Amniotic epithelial cell (primary cell): ENCODE data around the gene NT5DC3.
"Not testable (repeated sequence)": the region's sequence is repeated elsewhere in the genome, so short reads cannot be mapped to it uniquely, and the experiment has no call there.

Experiments
- DNase-seq: peaks from one replicate; pipeline ENCODE4 v3.0.0-alpha.2; 2010; ENCODE audit warnings: low read depth

The NT5DC3 gene

GRCh38 chr12:103809639-103810038 lies 31.4 kb downstream of the NT5DC3 start:
- DNase-seq, result not testable (repeated sequence)

DNA sequence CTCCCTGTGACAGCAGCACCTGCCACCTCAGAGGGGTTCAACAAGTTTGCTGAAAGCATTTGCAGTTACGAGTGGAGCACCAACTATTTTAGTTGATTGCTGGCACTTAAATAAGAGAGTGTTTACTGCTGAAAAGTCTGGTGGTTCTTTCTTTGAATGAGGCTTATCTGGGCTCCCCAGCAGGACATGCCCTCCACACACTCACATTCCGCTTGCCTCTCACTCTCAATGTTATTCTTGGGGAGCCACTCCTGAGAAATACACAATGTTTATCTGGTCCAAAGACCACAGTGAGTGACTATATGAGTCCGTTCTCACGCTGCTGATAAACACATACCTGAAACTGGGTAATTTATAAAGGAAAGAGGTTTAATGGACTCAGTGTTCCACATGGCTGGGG lies 31.9 kb downstream of the NT5DC3 start:
- DNase-seq, result peak; percentile 61

DNA sequence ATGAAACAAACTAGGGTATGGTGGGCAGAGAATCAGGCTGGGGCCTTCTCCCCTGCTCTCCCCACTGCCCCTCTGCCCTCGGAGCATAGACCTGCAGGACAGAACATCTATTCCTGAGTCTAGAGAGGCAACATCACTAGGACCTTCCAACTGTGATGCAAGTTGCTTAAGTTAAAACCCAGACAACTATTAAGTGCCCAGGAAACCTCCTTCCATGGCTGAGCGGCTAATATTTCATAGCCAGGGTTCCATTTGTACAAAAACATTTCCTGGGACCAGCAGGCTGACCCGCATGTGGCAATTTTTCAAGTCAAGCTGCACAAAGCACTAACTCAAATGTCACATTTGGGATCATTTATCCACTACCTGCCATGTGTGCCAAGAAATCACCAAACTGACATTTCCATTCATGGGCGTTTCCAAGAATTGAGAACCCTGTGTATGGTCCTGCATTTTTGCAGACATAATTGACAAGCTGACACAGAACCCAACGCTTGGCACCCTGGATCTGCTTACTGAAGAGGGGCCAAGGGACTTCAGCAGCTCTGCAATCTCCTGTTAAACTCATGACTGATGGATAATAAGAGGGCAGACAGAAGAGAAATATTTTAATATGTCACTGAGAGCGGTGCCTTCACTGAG lies 32.7 kb downstream of the NT5DC3 start:
- DNase-seq, result no peak

- no peak for DNase-seq
Measured at GRCh38 chr12:103807561-103808238, 33.3 kb downstream of the NT5DC3 start.

GRCh38 chr12:103806803-103807202 lies 34.2 kb downstream of the NT5DC3 start:
- DNase-seq, result peak; percentile 98

GRCh38 chr12:103805655-103806360 lies 35.2 kb downstream of the NT5DC3 start:
- no peak for DNase-seq

DNA sequence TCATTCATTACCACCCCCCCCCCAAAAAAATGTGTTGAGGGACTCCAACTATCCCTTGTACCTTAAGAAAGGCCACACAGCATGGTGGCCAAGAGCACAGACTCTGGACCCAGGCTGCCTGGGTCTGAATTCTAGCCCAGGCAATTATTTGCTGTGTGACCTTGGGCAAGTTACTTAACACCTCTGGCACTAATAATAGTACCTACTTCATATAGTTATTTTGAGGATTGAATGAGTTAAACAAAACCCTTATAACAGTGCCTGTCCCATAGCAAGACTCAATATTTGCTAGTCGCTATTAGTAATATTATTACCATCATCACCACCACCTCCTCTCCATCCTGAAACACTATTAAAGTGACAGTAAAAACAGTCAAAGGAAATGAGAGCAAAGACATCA lies 37.2 kb downstream of the NT5DC3 start:
- no peak for DNase-seq

- DNase-seq, result no peak
Measured at GRCh38 chr12:103802586-103802886, 38.5 kb downstream of the NT5DC3 start.

DNA sequence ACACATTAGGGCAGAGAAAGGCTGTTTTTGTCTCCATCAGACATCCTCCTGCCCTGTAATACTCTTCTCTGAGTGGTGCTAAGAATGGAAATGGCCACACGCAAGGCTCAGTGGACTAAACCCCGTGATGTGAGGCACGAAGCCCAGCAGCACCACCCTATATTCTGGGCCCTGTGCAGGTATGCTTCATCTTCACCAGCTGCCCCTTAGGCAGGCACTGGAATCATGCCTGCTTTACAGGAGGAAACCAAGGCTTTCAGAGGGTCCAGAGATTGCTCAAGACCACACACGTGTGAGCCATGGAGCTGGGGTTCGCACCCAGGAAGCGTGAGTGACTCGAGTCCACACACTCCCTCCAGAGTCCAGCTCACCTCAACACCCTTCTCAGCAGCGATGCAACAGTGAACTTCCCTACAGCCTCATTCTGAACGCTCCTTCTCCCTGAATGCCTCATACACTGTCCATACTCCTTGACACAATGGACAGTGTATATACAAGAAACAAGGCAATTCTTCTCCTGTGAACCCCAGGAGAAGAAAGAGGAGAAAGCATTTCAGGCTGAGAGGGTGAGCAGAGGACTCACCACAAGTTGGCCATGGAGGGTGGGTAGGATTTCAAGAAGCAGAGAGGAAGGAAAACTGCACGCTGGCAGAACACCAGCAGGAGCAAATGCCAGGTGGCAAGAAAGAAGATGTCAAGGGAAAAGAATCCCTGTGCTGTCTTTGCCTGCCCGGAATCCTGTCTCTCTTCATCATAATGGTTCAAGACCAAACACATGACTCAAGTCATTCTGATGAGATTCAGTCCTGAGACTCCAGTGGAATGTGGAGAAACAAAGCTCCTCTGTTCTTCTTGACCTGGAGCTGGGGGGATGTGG lies 39.1 kb downstream of the NT5DC3 start:
- peak; percentile 36 for DNase-seq

DNA sequence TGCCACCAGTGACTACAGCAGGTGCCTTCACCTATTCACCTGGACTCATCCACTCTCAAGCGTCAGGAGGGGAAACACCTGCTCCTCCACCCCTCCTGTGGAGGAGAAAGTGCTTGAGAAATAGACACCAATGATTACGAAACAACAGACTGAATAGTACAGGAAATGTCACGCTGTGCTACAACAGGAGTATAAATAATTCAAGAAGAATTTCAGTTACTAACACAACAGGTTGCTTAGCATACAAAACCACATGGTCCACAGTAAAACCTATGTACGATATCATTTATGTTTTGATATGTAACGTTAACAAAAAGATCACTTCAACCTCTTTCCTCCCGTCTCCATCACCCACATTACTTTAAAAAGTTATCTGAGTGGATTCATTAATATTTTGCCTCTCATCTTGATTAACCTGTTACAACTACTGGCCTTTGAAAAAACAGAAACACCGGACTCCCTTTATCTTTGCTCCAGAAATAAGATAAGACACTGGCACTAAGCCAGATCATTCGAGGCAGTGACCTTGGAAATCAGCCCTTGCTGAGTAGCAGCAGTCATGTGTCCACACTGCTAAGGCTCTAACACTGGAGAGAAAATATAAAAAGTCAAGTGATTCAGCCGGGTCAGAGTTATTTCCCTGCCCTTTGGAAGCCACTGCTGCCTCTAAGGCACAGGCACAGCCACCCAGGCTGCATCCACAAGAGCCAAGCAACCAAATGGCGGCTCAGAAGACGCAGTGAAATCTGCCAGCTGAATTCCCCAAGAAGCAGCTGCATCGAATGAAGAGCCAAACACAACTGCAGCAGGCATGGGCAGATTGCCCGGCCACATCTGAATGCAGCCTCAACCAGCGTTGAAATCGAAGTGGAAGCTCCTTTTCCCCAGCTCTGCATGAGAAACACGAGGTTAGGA lies 40.9 kb downstream of the NT5DC3 start:
- peak; percentile 88 for DNase-seq

GRCh38 chr12:103799504-103799856 lies 41.6 kb downstream of the NT5DC3 start:
- DNase-seq, result no peak

- DNase-seq, result no peak
Measured at GRCh38 chr12:103798586-103798985, 42.4 kb downstream of the NT5DC3 start.

DNA sequence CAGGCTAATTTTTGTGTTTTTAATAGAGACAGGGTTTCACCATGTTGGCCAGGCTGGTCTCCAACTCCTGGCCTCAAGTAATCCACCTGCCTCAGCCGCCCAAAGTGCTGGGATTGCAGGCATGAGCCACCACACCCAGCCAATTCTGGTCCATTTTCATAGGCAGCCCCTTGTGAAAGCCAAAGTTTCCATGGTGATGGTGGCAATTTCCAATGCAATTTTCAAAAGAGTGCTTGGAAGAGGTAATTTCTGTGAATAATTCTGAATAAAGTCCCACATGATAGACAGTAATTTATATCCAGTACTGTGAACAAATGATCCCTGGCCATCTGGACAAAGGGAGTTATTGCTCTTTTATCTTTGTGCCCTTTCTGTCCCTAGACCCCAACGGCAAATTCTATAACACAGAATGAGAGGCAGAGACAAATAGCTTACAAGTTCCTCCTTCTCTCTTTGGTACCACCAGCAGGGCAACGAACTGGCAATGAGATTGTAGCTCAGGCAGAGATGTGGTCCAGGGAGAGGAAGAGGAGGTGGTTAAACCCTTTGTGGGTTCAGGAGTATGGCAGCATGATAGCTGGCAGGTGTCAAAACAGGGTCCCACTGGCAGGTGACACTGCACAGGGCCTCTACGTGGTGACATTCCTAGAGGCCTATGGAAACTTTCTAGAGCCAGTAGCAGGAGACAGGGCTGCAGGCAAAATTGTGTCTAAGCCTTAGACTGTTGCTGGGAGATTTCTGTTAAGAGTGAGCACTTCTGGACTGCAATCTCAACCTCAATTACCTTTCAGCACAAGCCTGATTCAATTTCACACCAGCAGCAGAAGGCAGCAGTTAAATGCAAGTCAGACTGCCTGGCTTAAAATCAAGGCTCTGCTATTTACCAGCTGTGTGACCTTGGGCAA lies 46.5 kb downstream of the NT5DC3 start:
- no peak for DNase-seq

DNA sequence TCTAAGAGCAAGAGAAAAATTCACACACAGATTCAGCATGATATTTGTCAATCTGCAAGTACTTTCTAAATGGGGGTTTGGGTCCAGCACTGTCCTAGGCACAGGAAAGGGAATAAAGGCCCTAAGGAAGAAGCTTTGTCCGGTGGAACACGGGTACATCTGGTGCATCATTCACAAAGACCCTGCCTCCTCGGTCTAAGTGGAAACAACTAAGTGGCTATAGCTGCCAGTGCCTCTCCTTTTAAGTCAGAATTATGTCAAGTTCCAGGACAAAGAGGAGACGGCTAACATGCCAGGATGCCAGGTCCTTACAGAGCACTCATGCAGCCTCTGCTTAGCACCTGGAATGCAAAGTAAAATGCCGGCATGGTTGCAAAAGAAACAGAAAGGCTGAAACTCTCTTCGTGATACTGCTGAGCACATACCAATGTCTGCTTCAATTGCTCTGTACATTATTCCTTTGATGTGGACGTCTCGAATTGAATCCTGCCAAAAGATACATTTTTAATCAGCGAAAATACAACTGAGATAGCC lies 47.5 kb downstream of the NT5DC3 start:
- DNase-seq, result no peak

DNA sequence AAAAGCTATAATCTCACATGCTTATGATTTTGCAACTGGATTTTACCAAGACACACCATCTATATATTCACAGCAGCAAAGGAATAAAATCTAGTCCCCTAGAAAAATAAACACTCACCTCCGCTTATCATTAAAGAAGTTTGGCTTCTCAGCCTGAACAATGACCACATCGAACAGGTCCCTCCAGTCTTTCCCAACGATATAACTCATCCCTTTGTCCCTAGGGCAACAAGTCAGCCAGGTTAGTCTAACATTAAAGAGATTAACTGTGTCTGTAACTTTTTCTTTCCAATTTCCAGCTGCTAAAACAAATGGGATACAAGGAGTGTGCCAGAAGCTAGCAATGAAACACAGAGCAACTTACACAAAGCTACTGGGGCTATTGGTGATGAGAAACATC lies 48.0 kb downstream of the NT5DC3 start:
- DNase-seq, result no peak

DNA sequence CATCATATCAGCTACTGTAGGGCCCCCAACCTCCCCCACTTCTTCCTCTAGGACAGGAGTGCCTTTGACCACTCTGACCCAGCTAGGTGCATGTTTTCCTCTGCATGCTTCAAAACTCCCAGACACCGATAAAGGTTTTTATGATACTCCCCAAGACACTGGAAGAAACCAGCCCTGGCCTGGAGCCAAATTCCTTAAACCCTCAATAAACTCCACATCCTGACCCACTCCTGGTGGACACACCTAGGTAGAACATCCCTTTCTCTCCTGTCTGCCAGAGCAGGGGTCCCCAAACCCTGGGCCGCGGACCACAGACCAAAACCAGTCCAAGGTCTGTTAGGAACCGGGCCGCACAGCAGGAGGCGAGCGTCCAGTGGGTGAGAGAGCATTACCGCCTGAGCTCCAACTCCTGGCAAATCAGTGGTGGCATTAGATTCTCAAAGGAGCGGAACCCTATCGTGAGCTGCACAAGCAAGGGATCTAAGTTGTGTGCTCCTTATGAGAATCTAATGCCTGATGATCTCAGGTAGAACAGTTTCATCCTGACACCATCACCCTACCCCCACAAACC lies 49.6 kb downstream of the NT5DC3 start:
- no peak for DNase-seq

- DNase-seq, result no peak
Measured at GRCh38 chr12:103786201-103786600, 54.8 kb downstream of the NT5DC3 start.

- DNase-seq, result no peak
Measured at GRCh38 chr12:103785243-103786031, 55.6 kb downstream of the NT5DC3 start.
